ENCODE data around the gene ZBTB22.
"Not testable (repeated sequence)": the region's sequence is repeated elsewhere in the genome, so short reads cannot be mapped to it uniquely, and the experiment has no call there.

The ZBTB22 gene

GRCh38 chr6:33356295-33356694 lies 38.8 kb upstream of the ZBTB22 start:
- H3K4me3 ChIP-seq (ENCODE audit: low read depth, low read length), result no peak overlapping the region

DNA sequence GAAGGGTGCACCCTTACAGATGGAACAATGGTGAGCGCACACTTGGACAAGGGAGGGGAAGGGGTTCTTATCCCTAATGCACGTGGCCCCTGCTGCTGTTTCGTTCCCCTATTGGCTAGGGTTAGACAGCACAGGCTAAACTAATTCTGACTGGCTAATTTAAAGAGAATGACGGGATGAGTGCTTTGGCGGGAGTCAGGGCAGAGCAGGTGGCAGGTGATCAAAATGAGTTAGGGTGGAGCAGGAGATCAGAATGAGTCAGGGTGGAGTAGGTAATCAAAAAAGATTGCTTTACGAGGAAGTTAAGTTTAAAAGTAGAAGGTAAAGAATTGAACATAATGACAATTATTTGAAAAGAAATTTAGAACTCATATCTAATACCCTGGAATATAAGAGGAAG lies 38.3 kb upstream of the ZBTB22 start:
- not testable (repeated sequence) for H3K4me3 ChIP-seq (ENCODE audit: low read depth, low read length)

More at GRCh38 chr6:33356295-33356694, 38.8 kb upstream of the ZBTB22 start:
- TF ChIP-seq CTCF (IDR thresholded peaks at IDR 0.05; ENCODE audit: borderline replicate concordance, insufficient read depth, low read depth, low read length), result no peak

DNA sequence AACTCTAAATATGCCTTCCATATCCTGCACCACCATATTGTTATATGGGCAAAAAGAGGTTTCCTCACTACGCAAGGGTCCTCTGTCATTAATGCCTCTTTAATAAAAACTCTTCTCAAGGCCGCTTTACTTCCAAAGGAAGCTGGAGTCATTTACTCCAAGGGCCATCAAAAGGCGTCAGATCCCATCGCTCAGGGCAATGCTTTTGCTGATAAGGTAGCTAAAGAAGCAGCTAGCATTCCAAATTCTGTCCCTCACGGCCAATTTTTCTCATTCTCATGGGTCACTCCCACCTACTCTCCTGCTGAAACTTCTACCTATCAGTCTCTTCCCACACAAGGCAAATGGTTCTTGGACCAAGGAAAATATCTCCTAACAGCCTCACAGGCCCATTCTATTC lies 30.3 kb upstream of the ZBTB22 start:
- H3K4me3 ChIP-seq (ENCODE audit: low read depth, low read length), result no peak overlapping the region
- no peak for TF ChIP-seq CTCF (IDR thresholded peaks at IDR 0.05; ENCODE audit: borderline replicate concordance, insufficient read depth, low read depth, low read length)

- H3K4me3 ChIP-seq (ENCODE audit: low read depth, low read length), result not testable (repeated sequence)
These were observed 29.4 kb upstream of the ZBTB22 start for GRCh38 chr6:33346972-33347371.

- no peak overlapping the region for H3K4me3 ChIP-seq (ENCODE audit: low read depth, low read length)
- peak; percentile 56; the same call in 1 of the 2 replicates for TF ChIP-seq CTCF (IDR thresholded peaks at IDR 0.05; ENCODE audit: borderline replicate concordance, insufficient read depth, low read depth, low read length)
These were observed 27.5 kb upstream of the ZBTB22 start for GRCh38 chr6:33344701-33345697.

DNA sequence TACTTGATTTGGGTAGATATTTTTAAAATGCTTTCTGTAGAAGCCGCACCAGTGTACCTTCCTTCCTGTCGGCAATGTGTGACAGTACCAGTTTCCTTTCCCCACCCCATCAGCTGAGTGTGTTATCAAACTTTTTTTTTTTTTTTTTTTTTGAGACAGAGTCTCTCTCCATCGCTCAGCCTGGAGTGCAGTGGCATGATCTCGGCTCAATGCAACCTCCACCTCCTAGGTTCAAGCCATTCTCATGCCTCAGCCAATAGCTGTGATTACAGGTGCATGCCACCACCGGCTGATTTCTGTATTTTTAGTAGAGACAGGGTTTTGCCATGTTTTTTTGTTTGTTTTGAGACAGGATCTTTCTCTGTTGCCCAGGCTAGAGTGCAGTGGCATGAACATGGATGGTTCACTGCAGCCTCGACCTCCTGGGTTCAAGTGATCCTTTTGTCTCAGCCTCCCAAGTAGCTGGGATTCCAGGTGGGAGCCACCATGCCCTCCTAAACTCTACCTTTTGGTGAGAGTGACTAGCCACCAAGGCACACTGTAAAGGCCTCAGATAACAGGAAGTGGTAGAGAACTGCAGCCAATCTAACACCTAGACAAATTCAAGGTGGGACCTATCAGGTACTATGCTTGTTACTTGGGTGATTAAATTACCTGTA lies 26.5 kb upstream of the ZBTB22 start:
- H3K4me3 ChIP-seq (ENCODE audit: low read depth, low read length), result no peak overlapping the region
- no peak for TF ChIP-seq CTCF (IDR thresholded peaks at IDR 0.05; ENCODE audit: borderline replicate concordance, insufficient read depth, low read depth, low read length)

- not testable (repeated sequence) for H3K4me3 ChIP-seq (ENCODE audit: low read depth, low read length)
These were observed 26.0 kb upstream of the ZBTB22 start for GRCh38 chr6:33343606-33343952.

- no peak overlapping the region for H3K4me3 ChIP-seq (ENCODE audit: low read depth, low read length)
- no peak for TF ChIP-seq CTCF (IDR thresholded peaks at IDR 0.05; ENCODE audit: borderline replicate concordance, insufficient read depth, low read depth, low read length)
These were observed 21.6 kb upstream of the ZBTB22 start for GRCh38 chr6:33339193-33339592.
